Neuron (in vitro differentiated cells): ENCODE data around the gene TMEM207.
"Not testable (repeated sequence)": the region's sequence is repeated elsewhere in the genome, so short reads cannot be mapped to it uniquely, and the experiment has no call there.

ENCODE experiments used
- H2AFZ ChIP-seq: one replicate; pipeline ENCODE4 v1.6.1; 2013; ENCODE audit warnings: low read depth, mild to moderate bottlenecking, inconsistent platforms, low read length, moderate library complexity
- H3K27me3 ChIP-seq: one replicate; pipeline ENCODE4 v1.6.1; 2013; ENCODE audit warnings: low read length; ENCODE audit not compliant: insufficient read depth
- H3K36me3 ChIP-seq: one replicate; pipeline ENCODE4 v1.6.1; 2013; ENCODE audit warnings: low read length; ENCODE audit not compliant: insufficient read depth
- H3K4me1 ChIP-seq: one replicate; pipeline ENCODE4 v1.6.1; 2013; ENCODE audit warnings: low read length; ENCODE audit not compliant: insufficient read depth
- H3K4me3 ChIP-seq: 2 replicates; pipeline ENCODE4 v1.5.1; 2013; ENCODE audit warnings: mild to moderate bottlenecking, low read length, moderate library complexity
- H3K9me3 ChIP-seq: one replicate; pipeline ENCODE4 v1.6.1; 2013; ENCODE audit warnings: low read length

The TMEM207 gene

GRCh38 chr3:190485830-190486532 is 36.3 kb upstream of the TMEM207 start:
- H3K27me3 ChIP-seq, result no peaks in the 10 kb centered on the region
- H3K9me3 ChIP-seq, result no peaks in the 10 kb centered on the region
- H3K36me3 ChIP-seq, result no peaks in the 10 kb centered on the region
- no peak overlapping the region for H3K4me3 ChIP-seq
- H2AFZ ChIP-seq, result no peak overlapping the region
- H3K4me1 ChIP-seq, result no peaks in the 10 kb centered on the region

- H3K4me3 ChIP-seq, result no peak overlapping the region
- no peaks in the 10 kb centered on the region for H3K9me3 ChIP-seq
- no peak overlapping the region for H2AFZ ChIP-seq
- H3K27me3 ChIP-seq, result no peaks in the 10 kb centered on the region
- no peaks in the 10 kb centered on the region for H3K4me1 ChIP-seq
- no peaks in the 10 kb centered on the region for H3K36me3 ChIP-seq
These were observed 32.1 kb upstream of the TMEM207 start for GRCh38 chr3:190481779-190482178.

GRCh38 chr3:190473261-190473660 is 23.6 kb upstream of the TMEM207 start:
- not testable (repeated sequence) for H3K27me3 ChIP-seq, H3K36me3 ChIP-seq, H2AFZ ChIP-seq, H3K4me3 ChIP-seq, H3K4me1 ChIP-seq, H3K9me3 ChIP-seq

GRCh38 chr3:190467922-190468321 is 18.2 kb upstream of the TMEM207 start:
- H3K4me1 ChIP-seq, result no peaks in the 10 kb centered on the region
- H3K36me3 ChIP-seq, result no peaks in the 10 kb centered on the region
- H2AFZ ChIP-seq, result no peak overlapping the region
- H3K27me3 ChIP-seq, result no peaks in the 10 kb centered on the region
- no peaks in the 10 kb centered on the region for H3K9me3 ChIP-seq
- no peak overlapping the region for H3K4me3 ChIP-seq

GRCh38 chr3:190458040-190458439 is 8.3 kb upstream of the TMEM207 start:
- Histone ChIP-seq H3K4me3 (no peak overlapping the region), H3K27me3 (no peaks in the 10 kb centered on the region), H3K36me3 (no peaks in the 10 kb centered on the region)

GRCh38 chr3:190456770-190457169 is 7.1 kb upstream of the TMEM207 start:
- H2AFZ ChIP-seq, result no peak overlapping the region
- H3K27me3 ChIP-seq, result no peaks in the 10 kb centered on the region
- H3K36me3 ChIP-seq, result no peaks in the 10 kb centered on the region
- no peak overlapping the region for H3K4me3 ChIP-seq
- H3K9me3 ChIP-seq, result no peaks in the 10 kb centered on the region
- H3K4me1 ChIP-seq, result no peaks in the 10 kb centered on the region

More at GRCh38 chr3:190458040-190458439, 8.3 kb upstream of the TMEM207 start:
- no peak overlapping the region for H2AFZ ChIP-seq
- no peaks in the 10 kb centered on the region for H3K9me3 ChIP-seq
- no peaks in the 10 kb centered on the region for H3K4me1 ChIP-seq

- Histone ChIP-seq H3K4me1 (no peaks in the 10 kb centered on the region), H3K4me3 (no peak overlapping the region), H3K9me3 (no peaks in the 10 kb centered on the region)
These were observed 6.1 kb upstream of the TMEM207 start for GRCh38 chr3:190455828-190456227.

GRCh38 chr3:190448256-190448655 is 1.4 kb downstream of the TMEM207 start:
- Histone ChIP-seq H3K4me1 (no peaks in the 10 kb centered on the region), H3K4me3 (no peak overlapping the region), H3K9me3 (no peaks in the 10 kb centered on the region), H2AFZ (no peak overlapping the region), H3K36me3 (no peaks in the 10 kb centered on the region), H3K27me3 (no peaks in the 10 kb centered on the region)

More at GRCh38 chr3:190455828-190456227, 6.1 kb upstream of the TMEM207 start:
- H3K36me3 ChIP-seq, result no peaks in the 10 kb centered on the region
- no peak overlapping the region for H2AFZ ChIP-seq
- no peaks in the 10 kb centered on the region for H3K27me3 ChIP-seq

- H3K36me3 ChIP-seq, result no peaks in the 10 kb centered on the region
- H2AFZ ChIP-seq, result no peak overlapping the region
- H3K4me1 ChIP-seq, result no peaks in the 10 kb centered on the region
- H3K27me3 ChIP-seq, result no peaks in the 10 kb centered on the region
- H3K4me3 ChIP-seq, result no peak overlapping the region
- H3K9me3 ChIP-seq, result no peaks in the 10 kb centered on the region
These were observed 3.0 kb downstream of the TMEM207 start for GRCh38 chr3:190446573-190447279.

- H3K36me3 ChIP-seq, result no peaks in the 10 kb centered on the region
- no peak overlapping the region for H2AFZ ChIP-seq
- H3K4me3 ChIP-seq, result no peak overlapping the region
- no peaks in the 10 kb centered on the region for H3K9me3 ChIP-seq
- H3K4me1 ChIP-seq, result no peaks in the 10 kb centered on the region
- H3K27me3 ChIP-seq, result no peaks in the 10 kb centered on the region
These were observed 5.0 kb downstream of the TMEM207 start for GRCh38 chr3:190444576-190445145.

- no peaks in the 10 kb centered on the region for H3K36me3 ChIP-seq
- no peaks in the 10 kb centered on the region for H3K9me3 ChIP-seq
- no peaks in the 10 kb centered on the region for H3K4me1 ChIP-seq
- H2AFZ ChIP-seq, result no peak overlapping the region
- H3K4me3 ChIP-seq, result no peak overlapping the region
- H3K27me3 ChIP-seq, result no peaks in the 10 kb centered on the region
These were observed 5.7 kb downstream of the TMEM207 start for GRCh38 chr3:190444006-190444405.

GRCh38 chr3:190443257-190443656 is 6.4 kb downstream of the TMEM207 start:
- no peaks in the 10 kb centered on the region for H3K36me3 ChIP-seq

GRCh38 chr3:190442240-190442639 is 7.5 kb downstream of the TMEM207 start:
- no peaks in the 10 kb centered on the region for H3K27me3 ChIP-seq
- no peaks in the 10 kb centered on the region for H3K4me1 ChIP-seq
- H3K9me3 ChIP-seq, result no peaks in the 10 kb centered on the region
- no peaks in the 10 kb centered on the region for H3K36me3 ChIP-seq
- no peak overlapping the region for H3K4me3 ChIP-seq
- no peak overlapping the region for H2AFZ ChIP-seq

More at GRCh38 chr3:190443257-190443656, 6.4 kb downstream of the TMEM207 start:
- no peaks in the 10 kb centered on the region for H3K27me3 ChIP-seq
- no peak overlapping the region for H3K4me3 ChIP-seq
- no peaks in the 10 kb centered on the region for H3K4me1 ChIP-seq
- no peaks in the 10 kb centered on the region for H3K9me3 ChIP-seq
- H2AFZ ChIP-seq, result no peak overlapping the region
